ENCODE results near the gene NETO2.

NETO2 gene

DNA sequence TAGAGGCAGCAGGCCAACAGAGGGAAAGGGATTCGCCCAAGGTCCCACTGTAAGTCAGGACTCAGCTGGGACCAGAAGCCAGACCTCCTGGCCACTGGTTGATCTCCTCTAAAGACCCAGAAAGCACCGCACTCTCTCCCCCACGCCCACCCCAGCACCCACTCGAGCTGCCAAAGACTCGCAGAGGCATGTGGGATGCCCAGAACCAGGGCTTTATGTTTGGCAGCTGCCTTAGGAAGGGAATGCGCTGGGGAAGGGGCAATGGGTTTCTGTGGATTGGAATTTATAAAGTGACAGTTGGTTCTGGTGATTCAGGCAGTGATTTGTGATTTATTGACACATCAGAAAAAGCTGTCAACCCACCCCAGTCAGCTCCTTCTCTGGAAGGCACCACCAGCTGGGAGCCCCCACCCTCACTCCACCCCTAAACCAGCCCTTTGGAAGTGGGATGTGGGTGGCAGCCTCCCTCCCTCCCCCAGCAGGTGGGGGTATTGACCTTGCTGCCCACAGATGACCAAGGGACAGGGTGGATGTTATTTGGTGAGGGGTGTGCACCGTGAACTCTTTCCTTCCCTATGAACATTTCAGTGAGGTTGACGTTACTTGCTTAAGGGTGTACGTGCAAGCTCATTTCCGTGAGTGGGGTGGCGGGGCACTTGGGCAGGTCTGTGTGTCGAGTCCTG lies 93.7 kb downstream of the NETO2 start:
- FAIRE-seq: no peak
- no peak for DNase-seq (ENCODE audit: insufficient read length, low spot score)
- no peak for TF ChIP-seq CTCF (IDR thresholded peaks at IDR 0.05; ENCODE audit: insufficient read depth, missing control alignments)

DNA sequence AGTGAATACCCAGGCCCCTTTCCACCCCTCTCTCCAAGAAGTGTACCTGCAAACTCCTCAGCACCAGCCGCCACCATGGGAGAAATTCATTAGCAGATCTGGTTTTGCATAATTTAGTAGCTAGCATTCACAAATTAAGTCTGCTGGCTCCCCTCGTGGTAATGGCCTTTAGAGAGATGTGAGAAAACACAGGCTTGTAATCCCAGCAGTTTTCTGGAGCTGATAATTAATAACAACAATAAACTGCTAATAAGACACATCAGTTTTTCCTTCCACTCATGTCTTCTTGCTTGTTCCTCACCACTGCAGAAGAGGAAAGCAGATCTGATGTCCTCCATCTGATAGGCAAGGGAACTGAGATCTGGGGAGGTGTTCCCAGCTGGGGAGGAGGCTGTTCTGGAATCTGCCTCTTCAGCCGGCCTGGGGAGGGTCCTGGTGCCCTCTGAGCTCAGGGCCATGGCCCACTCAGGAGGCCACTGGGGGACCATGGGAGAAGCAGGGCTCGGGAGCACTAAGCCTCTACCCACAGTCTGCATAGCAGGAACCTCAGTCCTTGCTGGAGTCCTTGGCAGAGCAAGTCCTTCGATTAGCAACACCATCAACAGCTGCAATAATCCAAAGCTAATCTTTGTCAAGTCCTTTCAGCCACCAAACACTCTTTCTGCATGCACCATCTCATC lies 96.1 kb downstream of the NETO2 start:
- TF ChIP-seq CTCF (IDR thresholded peaks at IDR 0.05; ENCODE audit: insufficient read depth, missing control alignments): no peak
- DNase-seq (ENCODE audit: insufficient read length, low spot score) (no peak), FAIRE-seq (no peak)

DNA sequence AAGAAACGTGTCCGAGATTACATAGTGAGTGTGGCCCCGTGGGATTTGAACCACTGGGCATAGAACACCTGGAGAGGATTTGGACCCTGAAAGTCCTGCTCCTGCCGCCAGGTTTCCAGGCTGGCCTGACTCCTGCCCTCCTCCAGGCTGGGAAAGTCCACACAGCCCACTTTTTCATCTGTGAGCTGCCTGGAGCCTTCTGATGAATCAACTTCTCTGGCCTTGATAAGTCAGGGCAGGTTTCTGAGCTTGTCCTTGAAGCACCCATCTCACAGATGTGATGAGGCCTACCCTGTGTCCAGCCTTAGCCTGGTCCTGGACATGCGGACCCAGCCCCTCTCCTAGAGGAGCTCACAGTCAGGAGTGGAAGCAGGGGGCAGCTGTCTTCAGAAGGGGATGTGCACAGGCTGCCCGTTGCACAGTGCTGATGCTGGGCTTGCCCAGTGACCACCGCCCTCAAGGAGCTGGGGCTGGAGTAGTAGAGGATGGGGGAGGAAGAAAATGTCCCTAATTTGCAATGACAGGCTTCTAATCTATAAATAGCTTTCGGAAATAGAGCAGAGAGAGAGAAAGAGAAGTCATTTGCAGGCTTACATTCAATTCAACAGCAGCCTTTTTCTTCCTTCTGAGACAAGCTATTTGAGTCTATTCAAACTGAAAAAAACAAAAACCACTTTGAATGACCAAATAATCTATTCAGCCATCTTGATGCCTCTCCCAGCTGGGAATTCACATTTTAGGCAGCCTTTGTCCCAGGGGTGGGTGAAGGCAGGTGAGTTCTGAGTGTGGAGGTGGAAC lies 96.8 kb downstream of the NETO2 start:
- TF ChIP-seq CTCF (IDR thresholded peaks at IDR 0.05; ENCODE audit: insufficient read depth, missing control alignments): no peak
- no peak for DNase-seq (ENCODE audit: insufficient read length, low spot score)
- no peak for FAIRE-seq

GRCh38 chr16:47045459-47045858 lies 98.3 kb downstream of the NETO2 start:
- no peak for TF ChIP-seq CTCF (IDR thresholded peaks at IDR 0.05; ENCODE audit: insufficient read depth, missing control alignments)
- no peak for FAIRE-seq
- no peak for DNase-seq (ENCODE audit: insufficient read length, low spot score)

GRCh38 chr16:47045023-47045422 lies 98.7 kb downstream of the NETO2 start:
- TF ChIP-seq CTCF (IDR thresholded peaks at IDR 0.05; ENCODE audit: insufficient read depth, missing control alignments): no peak
- FAIRE-seq: no peak
- no peak for DNase-seq (ENCODE audit: insufficient read length, low spot score)

GRCh38 chr16:47043970-47044684 lies 99.6 kb downstream of the NETO2 start:
- TF ChIP-seq CTCF (IDR thresholded peaks at IDR 0.05; ENCODE audit: insufficient read depth, missing control alignments): no peak
- DNase-seq (ENCODE audit: insufficient read length, low spot score): no peak
- no peak for FAIRE-seq
